ENCODE data around the gene KCNV2. TPM values are rescaled to one million over a fixed set of nuclear protein-coding genes. Genes with fewer than 3 reads are reported as not detected.

KCNV2 gene
- total and polyA plus RNA-seq, 2 experiments from 2014 or later, result 0.60 TPM; not detected in 1

GRCh38 chr9:2700909-2701550 is 16.3 kb upstream of the KCNV2 start:
- Histone ChIP-seq H3K4me1 (ENCODE audit: insufficient read depth) (peaks cover 18% of the 10 kb centered on the region), H2AFZ (no peak overlapping the region), H3K27me3 (ENCODE audit: insufficient read depth) (no peaks in the 10 kb centered on the region), H3F3A (replicated peaks; ENCODE audit: low read depth) (no peaks in the 10 kb centered on the region), H3K79me2 (replicated peaks; ENCODE audit: insufficient read depth) (no peaks in the 10 kb centered on the region), H4K20me1 (replicated peaks; ENCODE audit: insufficient read depth) (no peaks in the 10 kb centered on the region), H3K4me2 (peak overlapping the region; percentile 41), H3K36me3 (ENCODE audit: insufficient read depth) (no peaks in the 10 kb centered on the region), H3K4me3 (no peak overlapping the region), H3K9me2 (ENCODE audit: insufficient read depth) (no peaks in the 10 kb centered on the region; the same call in 1 of the 2 replicates), H3K27ac (ENCODE audit: low read depth) (peak overlapping the region; percentile 50)
- Mint-ChIP-seq H3K36me3 (ENCODE audit: low read depth) (no peaks in the 10 kb centered on the region), H3K27ac (peak overlapping the region; percentile 85), H3K9me3 (no peaks in the 10 kb centered on the region), H3K27me3 (ENCODE audit: insufficient read depth, low read depth, poor library complexity) (no peaks in the 10 kb centered on the region), H3K4me1 (peaks cover 29% of the 10 kb centered on the region), H3K4me3 (peak overlapping the region; percentile 45)
- TF ChIP-seq CTCF (conservative IDR thresholded peaks at IDR 0.05; ENCODE audit: low read depth in 2 of 2) (no peak), STAT1 (IDR thresholded peaks at IDR 0.05; ENCODE audit: unreplicated experiment) (no peak), ZNF462 (CRISPR knock-in tag; IDR thresholded peaks at IDR 0.05) (no peak), CREB1 (CRISPR knock-in tag; IDR thresholded peaks at IDR 0.05; ENCODE audit: low read depth) (no peak), NANOG (IDR thresholded peaks at IDR 0.05; ENCODE audit: borderline replicate concordance) (no peak), REST (IDR thresholded peaks at IDR 0.05; ENCODE audit: unreplicated experiment) (no peak), EZH2phosphoT487 (IDR thresholded peaks at IDR 0.05; ENCODE audit: unreplicated experiment) (no peak), POLR2AphosphoS5 (IDR thresholded peaks at IDR 0.05; ENCODE audit: low read depth) (no peak), EZH2 (IDR thresholded peaks at IDR 0.05; ENCODE audit: low read depth, unreplicated experiment) (no peak)
- peak; percentile 92 for ATAC-seq
- peak; percentile 28 for DNase-seq (ENCODE audit: low spot score)

Measured in GM23338 (cell line).